Measurements from ENCODE around the gene MAP3K20. TPM values are rescaled to one million over a fixed set of nuclear protein-coding genes. Genes with fewer than 3 reads are reported as not detected.

MAP3K20 gene
- total RNA-seq, 2 donors from 2014 or later, result 10.1 to 11.9 TPM

DNA sequence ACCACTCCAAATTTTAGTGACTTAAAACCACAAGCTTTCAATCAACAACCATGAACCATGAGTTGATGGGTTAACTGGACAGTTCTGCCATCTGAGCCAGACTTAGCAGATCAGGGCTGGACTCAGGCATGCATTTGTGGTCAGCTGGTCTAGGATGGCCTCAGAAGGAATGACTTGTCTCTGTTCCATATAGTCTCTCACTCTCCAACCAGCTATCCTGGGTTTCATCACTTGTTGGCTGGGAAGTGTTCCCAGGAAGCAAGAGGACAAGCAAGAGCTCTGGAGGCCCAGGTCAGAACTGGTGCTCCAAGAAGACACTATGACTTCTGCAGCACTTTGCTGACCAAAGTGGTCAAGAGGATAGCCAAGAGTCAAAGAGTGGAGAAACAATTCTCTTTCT is 17.5 kb upstream of the MAP3K20 start:
- H3K27ac Mint-ChIP-seq, result no peak overlapping the region
- no peaks in the 10 kb centered on the region for H3K9me3 Mint-ChIP-seq
- DNase-seq (no peak), ATAC-seq (replicated peaks in 1 of 2) (no peak)
- no peak overlapping the region for H3K4me3 Mint-ChIP-seq
- no peaks in the 10 kb centered on the region for H3K4me1 Mint-ChIP-seq (ENCODE audit: low read depth)
- H3K36me3 Mint-ChIP-seq (ENCODE audit: insufficient read depth in 2 of 2), result peaks cover 0 to 1% of the 10 kb centered on the region in 2 donors
- peaks cover 53% of the 10 kb centered on the region for H3K27me3 Mint-ChIP-seq (ENCODE audit: low read depth)

DNA sequence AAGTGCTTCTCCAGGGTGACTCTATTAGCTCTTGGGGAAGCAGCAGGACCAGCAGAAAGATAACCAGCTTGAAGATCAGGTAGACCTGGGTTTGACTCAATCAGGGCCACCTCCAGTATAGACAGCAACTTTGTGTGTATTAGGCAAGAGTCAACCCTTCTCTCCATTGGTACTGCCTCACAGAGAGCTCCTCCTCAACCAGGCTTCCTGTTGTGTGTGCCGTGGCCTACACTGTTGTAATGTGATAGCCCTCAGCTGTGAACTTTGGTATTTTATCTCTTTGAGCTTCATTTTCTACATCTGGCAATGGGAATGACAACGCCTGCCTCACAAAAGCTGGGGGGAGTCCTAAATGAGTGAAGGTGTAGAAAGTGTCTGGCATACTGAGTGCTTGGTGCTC is 17.0 kb upstream of the MAP3K20 start:
- no peak for ATAC-seq (replicated peaks in 1 of 2)
- Mint-ChIP-seq H3K27ac (no peak overlapping the region), H3K36me3 (ENCODE audit: insufficient read depth in 2 of 2) (peaks cover 0 to 1% of the 10 kb centered on the region in 2 donors), H3K9me3 (no peaks in the 10 kb centered on the region), H3K4me3 (no peak overlapping the region), H3K4me1 (ENCODE audit: low read depth) (no peaks in the 10 kb centered on the region), H3K27me3 (ENCODE audit: low read depth) (peaks cover 51% of the 10 kb centered on the region)
- no peak for DNase-seq

DNA sequence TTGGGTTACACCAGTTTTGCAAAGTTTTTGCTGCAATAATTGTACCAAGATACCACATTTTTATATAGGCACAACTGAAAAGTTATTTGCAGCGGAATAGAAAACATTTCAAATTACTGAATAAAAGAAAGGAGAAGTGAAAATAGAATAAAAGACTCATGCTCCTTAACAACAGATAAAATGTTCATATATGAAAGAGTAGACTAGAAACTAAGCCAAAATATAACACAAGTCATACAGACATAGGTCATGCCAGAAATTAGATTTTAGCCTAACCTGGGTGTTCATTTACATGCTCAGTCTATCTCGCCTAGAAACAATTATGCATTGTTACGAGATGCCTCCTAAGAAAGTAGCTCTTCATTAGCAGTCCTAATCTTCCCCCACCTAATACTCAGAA is 16.4 kb upstream of the MAP3K20 start:
- peaks cover 0 to 1% of the 10 kb centered on the region in 2 donors for H3K36me3 Mint-ChIP-seq (ENCODE audit: insufficient read depth in 2 of 2)
- no peaks in the 10 kb centered on the region for H3K4me1 Mint-ChIP-seq (ENCODE audit: low read depth)
- H3K9me3 Mint-ChIP-seq, result no peaks in the 10 kb centered on the region
- no peak overlapping the region for H3K4me3 Mint-ChIP-seq
- DNase-seq (no peak), ATAC-seq (replicated peaks in 1 of 2) (no peak)
- H3K27ac Mint-ChIP-seq, result no peak overlapping the region
- H3K27me3 Mint-ChIP-seq (ENCODE audit: low read depth), result peaks cover 48% of the 10 kb centered on the region

DNA sequence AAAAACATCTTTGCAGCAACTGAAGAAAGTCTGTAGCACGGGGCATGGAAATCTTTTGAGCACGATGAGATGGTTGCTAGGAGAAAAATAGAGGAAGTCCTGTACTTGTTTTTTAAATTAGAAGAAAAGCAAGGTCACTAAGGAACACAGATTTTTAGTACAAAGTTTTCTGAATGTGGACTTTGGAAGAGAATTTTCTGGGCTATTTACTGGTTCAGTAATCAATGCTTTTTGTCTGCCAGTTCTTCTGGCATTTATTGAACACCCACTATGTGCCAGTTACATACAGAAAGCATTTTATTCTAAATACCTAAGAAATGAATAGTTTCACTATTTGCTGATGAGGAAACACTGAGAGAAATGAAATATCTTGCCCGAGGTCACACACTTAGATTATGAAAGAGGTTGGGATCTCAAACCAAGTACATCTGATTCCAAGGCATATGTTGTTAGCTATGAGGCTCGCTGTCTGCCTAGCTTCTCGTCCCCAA is 15.6 kb upstream of the MAP3K20 start:
- Mint-ChIP-seq H3K4me3 (no peak overlapping the region), H3K4me1 (ENCODE audit: low read depth) (no peaks in the 10 kb centered on the region)

DNA sequence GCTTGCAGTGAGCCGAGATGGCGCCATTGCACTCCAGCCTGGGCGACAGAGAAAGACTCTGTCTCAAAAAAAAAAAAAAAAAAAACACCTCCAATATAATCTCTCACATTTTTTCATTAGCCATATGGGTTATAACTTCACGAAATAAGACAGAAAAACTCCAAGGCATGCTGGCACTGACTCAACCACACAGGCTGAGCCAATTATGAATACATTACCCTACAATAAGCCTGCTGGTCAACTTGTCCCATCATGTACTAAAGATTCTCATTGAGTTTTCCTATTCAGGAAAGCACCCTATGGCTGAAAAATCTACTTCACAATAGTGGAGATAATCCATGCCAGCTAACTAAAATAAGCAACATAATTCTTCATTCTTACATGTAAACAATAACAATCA is 12.8 kb upstream of the MAP3K20 start:
- no peaks in the 10 kb centered on the region for H3K36me3 Mint-ChIP-seq (ENCODE audit: insufficient read depth in 2 of 2)
- ATAC-seq (replicated peaks in 1 of 2) (no peak), DNase-seq (no peak)
- H3K4me3 Mint-ChIP-seq, result no peak overlapping the region
- peaks cover 43% of the 10 kb centered on the region for H3K27me3 Mint-ChIP-seq (ENCODE audit: low read depth)
- H3K4me1 Mint-ChIP-seq (ENCODE audit: low read depth), result no peaks in the 10 kb centered on the region
- no peak overlapping the region for H3K27ac Mint-ChIP-seq
- no peaks in the 10 kb centered on the region for H3K9me3 Mint-ChIP-seq

More for the DNA sequence above, 15.6 kb upstream of the MAP3K20 start:
- Mint-ChIP-seq H3K27me3 (ENCODE audit: low read depth) (peaks cover 48% of the 10 kb centered on the region), H3K36me3 (ENCODE audit: insufficient read depth in 2 of 2) (peaks cover 0 to 1% of the 10 kb centered on the region in 2 donors), H3K9me3 (no peaks in the 10 kb centered on the region), H3K27ac (no peak overlapping the region)
- ATAC-seq (replicated peaks in 1 of 2), result no peak
- no peak for DNase-seq

DNA sequence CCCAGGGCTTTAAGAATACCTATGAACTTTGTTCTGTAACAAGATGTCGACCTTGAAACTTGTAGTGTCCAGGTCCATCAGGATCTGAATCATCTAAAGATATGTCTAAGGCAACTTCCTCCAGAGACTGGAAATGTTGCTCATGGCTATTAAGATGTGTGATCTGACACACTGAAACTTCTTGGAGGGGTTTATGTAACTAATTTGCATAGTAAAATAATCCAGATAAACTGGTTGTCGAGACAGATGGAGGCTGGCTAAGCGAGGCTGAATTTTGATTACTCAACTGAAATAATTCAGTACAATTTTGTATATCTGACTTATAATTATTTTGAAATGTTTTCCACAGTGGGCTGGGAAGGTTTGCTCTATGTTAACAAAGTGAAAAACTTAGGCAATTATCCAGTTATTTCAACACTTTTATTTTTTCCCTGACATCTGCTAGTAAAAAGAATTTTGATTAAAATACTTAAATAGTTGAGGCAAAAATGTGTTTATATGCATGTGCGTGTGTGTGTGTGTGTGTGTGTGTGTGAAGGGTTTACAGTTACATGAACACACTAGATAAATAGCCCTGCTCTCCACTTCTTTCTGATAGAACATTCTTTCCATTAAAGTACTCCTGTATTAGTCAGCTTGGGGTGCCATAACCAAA is 11.4 kb upstream of the MAP3K20 start:
- no peaks in the 10 kb centered on the region for H3K4me1 Mint-ChIP-seq (ENCODE audit: low read depth)
- DNase-seq (no peak), ATAC-seq (replicated peaks in 1 of 2) (no peak)
- no peaks in the 10 kb centered on the region for H3K9me3 Mint-ChIP-seq
- no peak overlapping the region for H3K27ac Mint-ChIP-seq
- peaks cover 50% of the 10 kb centered on the region for H3K27me3 Mint-ChIP-seq (ENCODE audit: low read depth)
- no peak overlapping the region for H3K4me3 Mint-ChIP-seq
- H3K36me3 Mint-ChIP-seq (ENCODE audit: insufficient read depth in 2 of 2), result no peaks in the 10 kb centered on the region

DNA sequence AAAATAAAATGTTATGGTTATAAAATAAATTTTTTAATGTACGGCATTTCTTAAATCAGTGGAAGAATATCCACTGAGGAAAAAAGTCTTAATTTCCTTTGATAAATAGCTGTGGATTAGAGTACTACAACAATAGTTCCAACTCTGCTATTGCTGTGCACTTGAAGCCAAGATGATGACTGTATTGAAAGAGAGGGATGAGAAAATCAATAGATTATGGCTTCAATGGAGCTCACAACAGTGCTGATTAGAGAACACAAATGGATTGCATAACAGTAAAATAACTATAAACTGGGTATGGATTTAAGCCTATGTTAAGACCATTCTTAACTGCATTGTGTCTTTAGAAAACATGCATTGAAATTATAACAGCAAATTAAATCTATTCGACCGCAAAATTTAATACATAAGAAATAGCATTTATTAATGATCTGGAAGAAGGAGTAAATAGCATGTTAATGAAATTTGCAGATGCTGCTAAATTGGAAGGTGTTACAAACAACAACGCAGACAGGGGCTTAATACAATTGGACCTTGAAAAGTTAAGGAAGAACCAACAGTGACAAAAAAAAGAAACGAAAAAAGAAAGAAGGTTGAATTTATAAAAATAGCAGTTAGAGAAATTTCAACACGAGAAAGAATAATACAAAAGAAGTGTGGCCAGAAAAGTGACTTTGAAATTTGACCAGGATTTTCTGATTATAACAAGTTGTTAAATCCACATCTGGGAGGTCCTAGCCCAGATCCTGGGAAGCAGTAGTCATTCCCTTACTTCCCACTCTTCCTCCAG is 8.6 kb upstream of the MAP3K20 start:
- no peak for ATAC-seq (replicated peaks in 1 of 2)
- peaks cover 63% of the 10 kb centered on the region for H3K27me3 Mint-ChIP-seq (ENCODE audit: low read depth)
- H3K4me3 Mint-ChIP-seq, result no peak overlapping the region
- DNase-seq, result no peak
- H3K36me3 Mint-ChIP-seq (ENCODE audit: insufficient read depth in 2 of 2), result no peaks in the 10 kb centered on the region
- no peaks in the 10 kb centered on the region for H3K9me3 Mint-ChIP-seq
- no peak overlapping the region for H3K27ac Mint-ChIP-seq
- no peaks in the 10 kb centered on the region for H3K4me1 Mint-ChIP-seq (ENCODE audit: low read depth)

DNA sequence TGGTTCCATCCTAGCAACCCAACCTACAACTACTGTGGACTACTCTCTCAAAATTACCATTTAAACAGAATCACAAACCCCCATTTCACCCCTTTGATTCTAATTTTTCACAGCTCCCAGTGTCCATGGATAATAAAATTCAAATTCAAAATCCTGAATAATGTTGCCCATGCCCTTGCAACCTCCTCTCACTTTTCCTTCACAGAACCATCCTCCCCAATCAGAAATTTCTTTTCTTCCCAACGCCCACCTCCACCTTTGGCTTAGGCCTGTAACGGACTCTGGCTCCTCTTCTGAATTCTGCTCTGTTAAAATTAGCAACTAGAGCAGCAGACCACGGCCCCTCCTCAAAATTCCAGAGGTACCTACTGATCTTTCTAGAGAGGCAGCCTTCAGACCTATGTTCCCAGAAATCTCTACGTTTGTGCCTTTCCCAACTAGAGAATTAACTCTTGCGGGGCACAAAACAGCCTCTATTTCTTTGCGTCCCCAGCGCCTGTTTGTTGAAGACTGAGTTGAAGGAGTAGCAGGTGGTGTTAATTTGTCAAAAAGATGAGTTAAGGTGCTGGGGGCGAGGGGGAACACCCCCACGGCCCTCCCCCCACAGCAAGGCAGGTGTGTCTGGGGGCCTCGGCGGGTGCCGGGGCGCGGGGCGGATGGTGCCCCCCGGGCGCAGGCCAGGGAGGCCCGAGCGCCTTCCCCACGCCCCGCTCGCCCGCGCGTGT is 428 bp upstream of the MAP3K20 start:
- Mint-ChIP-seq H3K9me3 (no peaks in the 10 kb centered on the region), H3K36me3 (ENCODE audit: insufficient read depth in 2 of 2) (peaks cover 0 to 3% of the 10 kb centered on the region in 2 donors), H3K27ac (peak overlapping the region; percentile 66), H3K4me1 (ENCODE audit: low read depth) (peaks cover 21% of the 10 kb centered on the region), H3K4me3 (peak overlapping the region; percentile 75 to 86), H3K27me3 (ENCODE audit: low read depth) (peaks cover 37% of the 10 kb centered on the region)
- DNase-seq, result no peak
- ATAC-seq (replicated peaks in 1 of 2), result no peak

DNA sequence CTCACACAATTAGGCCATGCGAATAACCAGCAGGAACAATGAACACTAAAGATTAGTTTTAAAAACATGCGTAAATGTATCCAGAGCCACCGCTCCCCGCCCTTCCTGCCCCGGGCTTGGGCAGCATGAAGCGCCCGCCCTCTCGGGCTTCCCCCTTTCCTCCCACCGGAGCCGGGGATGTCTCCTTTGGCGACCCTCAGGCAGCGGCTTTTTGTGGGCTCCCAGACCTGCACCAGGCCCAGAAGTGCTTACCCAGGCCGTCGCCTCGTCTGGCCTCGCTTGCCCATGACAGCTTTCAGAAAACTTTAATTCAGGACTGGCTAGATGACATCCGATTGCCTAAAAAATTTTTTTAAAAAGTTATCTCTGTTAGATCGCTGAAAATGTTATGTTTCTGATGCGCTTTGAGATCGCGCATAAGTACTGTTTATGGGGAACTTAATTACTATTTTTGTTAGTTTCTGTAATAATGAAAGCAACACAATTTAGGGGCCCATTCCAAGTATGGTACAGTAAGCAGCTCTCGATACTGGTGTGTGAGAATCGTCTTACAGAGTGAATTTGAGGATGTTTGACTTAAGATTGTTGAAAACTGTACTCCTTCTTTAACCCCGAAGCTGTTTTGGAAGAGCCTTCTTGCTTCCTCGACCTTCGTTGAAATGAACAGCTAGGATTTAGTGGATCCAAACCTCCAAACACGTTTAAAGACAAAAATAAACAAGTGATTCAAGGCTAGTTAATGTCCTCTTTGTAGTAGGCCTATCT is 1.1 kb downstream of the MAP3K20 start:
- H3K4me3 Mint-ChIP-seq, result peak overlapping the region; percentile 78 to 89
- H3K9me3 Mint-ChIP-seq, result no peaks in the 10 kb centered on the region
- peaks cover 25% of the 10 kb centered on the region for H3K27me3 Mint-ChIP-seq (ENCODE audit: low read depth)
- ATAC-seq (replicated peaks in 1 of 2) (peak; percentile 21 to 51), DNase-seq (peak; percentile 26 to 41)
- H3K4me1 Mint-ChIP-seq (ENCODE audit: low read depth), result peaks cover 21% of the 10 kb centered on the region
- peaks cover 0 to 3% of the 10 kb centered on the region in 2 donors for H3K36me3 Mint-ChIP-seq (ENCODE audit: insufficient read depth in 2 of 2)
- H3K27ac Mint-ChIP-seq, result peak overlapping the region; percentile 81

DNA sequence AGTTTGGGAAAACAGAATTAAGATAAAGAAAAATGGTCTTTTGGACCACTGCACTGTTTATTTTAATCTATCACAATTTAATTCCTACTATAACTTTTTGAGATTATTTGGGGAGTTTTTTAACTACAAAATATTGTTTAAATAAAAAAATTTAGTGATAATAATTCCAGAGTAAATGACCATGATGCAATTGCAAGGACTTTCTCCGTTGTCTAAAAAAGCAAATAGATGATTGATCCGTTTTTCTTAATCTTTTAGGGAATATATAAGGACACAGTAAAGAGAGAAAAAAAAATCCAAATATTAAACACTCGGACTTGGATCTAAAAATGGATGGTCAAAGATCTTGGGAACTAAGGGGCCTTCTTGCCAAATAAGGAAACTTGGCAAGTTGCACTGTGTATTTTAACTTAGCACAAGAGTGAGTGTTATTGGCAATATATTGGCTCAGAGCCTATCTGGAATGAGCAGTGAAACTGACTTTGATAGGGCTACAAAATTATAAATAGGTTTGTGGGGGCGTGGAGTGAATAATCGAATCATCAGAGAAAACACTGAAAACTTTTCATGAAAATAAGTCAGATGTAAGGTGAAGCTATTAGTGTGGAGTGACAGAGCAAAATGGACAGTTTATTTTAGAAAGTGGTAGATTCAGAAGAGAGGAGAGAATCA is 2.0 kb downstream of the MAP3K20 start:
- DNase-seq, result no peak
- no peak for ATAC-seq (replicated peaks in 1 of 2)
- peaks cover 0 to 3% of the 10 kb centered on the region in 2 donors for H3K36me3 Mint-ChIP-seq (ENCODE audit: insufficient read depth in 2 of 2)
- peak overlapping the region; percentile 13 for H3K27ac Mint-ChIP-seq
- H3K4me3 Mint-ChIP-seq, result peak overlapping the region in 1 of 2 donors; percentile 89
- H3K9me3 Mint-ChIP-seq, result no peaks in the 10 kb centered on the region
- H3K27me3 Mint-ChIP-seq (ENCODE audit: low read depth), result peaks cover 16% of the 10 kb centered on the region
- peaks cover 21% of the 10 kb centered on the region for H3K4me1 Mint-ChIP-seq (ENCODE audit: low read depth)

DNA sequence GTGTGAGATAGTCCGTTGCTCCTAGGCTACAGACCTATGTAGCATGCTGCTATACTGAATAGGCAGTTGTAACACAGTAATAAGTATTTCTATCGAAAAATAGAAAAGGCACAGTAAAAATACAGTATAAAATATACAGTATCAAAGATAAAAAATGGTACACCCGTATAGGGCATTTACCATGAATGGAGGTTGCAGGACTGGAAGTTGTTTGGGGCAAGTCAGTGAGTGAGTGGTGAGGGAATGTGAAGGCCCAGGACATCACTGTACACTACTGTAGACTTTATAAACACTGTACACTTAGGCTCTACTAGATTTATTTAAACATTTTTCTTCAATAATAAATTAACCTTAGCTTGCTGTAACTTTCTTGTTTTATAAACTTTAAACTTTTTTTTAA is 3.5 kb downstream of the MAP3K20 start:
- Mint-ChIP-seq H3K9me3 (no peaks in the 10 kb centered on the region), H3K27me3 (ENCODE audit: low read depth) (peaks cover 13% of the 10 kb centered on the region), H3K27ac (no peak overlapping the region), H3K4me3 (no peak overlapping the region), H3K36me3 (ENCODE audit: insufficient read depth in 2 of 2) (peaks cover 0 to 3% of the 10 kb centered on the region in 2 donors), H3K4me1 (ENCODE audit: low read depth) (peaks cover 21% of the 10 kb centered on the region)
- no peak for DNase-seq
- no peak for ATAC-seq (replicated peaks in 1 of 2)

All from activated T-cell treated with anti-CD3 and anti-CD28 coated beads, Interleukin-2, amount 50 U/mL, for 72 hours (primary cell).